NCI-H2081 (cell line): ENCODE data around the gene LAMA5.

Experiments
- DNase-seq, 2 experiments: peaks; one replicate each; lab custom pipeline; 2025; lab: John Stamatoyannopoulos, UW

Gene LAMA5

DNA sequence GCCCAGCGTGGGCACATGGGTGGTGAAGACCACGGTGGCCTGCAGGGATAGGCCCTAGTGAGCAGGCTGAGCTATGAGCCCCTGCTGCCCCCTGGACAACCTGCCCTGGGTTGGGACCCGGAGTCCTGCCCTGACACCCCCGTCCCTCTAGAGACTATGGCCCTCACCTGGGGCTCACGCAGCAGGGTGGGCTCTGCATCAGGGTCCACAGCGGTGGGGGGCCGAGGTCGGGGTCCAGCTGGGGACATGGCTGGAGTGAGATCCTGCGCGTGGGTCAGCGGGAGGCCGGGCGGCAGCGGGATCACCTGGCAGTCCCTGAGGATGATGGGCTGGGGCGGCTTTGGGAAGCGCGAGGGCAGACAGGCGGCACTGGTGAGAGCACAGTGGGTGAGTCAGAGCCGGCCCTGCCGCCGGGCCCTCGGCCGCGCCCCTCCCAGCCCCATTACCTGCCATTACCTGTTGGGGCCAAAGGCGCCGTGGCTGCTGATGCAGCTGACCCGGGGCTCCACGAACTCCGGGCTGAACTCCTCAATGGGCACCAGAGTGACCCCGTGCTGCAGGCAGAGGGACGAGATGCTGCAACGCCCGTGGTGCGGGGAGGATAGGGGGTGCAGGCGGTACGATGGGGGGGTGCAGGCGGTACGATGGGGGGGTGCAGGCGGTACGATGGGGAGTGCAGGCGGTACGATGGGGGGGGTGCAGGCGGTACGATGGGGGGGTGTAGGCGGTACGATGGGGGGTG lies 36.4 kb downstream of the LAMA5 start:
- no peak for DNase-seq

- no peak for DNase-seq
Observed at GRCh38 chr20:62329389-62330377, 37.4 kb downstream of the LAMA5 start.

GRCh38 chr20:62328684-62329388 lies 38.3 kb downstream of the LAMA5 start:
- no peak for DNase-seq

- DNase-seq = no peak
Observed at GRCh38 chr20:62327726-62328495, 39.2 kb downstream of the LAMA5 start.

GRCh38 chr20:62326959-62327725 lies 40.0 kb downstream of the LAMA5 start:
- no peak for DNase-seq

DNA sequence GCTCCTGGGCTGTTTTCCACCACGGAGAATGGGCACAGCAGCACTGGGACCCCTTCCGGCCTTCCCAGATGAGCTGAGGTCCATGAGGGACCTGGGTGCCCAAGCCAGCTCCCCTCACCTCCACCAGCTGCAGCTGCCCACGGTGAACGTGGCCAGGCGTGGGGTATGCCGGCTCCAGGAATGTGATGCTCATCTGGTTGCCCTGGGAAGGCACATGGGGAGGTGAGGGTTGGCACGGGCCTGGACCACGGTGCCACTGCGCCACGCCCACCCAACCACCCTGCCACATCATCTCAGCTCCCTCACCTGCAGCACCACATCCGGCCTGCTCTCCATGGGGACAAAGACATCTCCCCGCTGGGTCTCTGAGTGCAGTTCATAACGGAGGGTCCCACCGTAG lies 40.6 kb downstream of the LAMA5 start:
- no peak for DNase-seq

DNA sequence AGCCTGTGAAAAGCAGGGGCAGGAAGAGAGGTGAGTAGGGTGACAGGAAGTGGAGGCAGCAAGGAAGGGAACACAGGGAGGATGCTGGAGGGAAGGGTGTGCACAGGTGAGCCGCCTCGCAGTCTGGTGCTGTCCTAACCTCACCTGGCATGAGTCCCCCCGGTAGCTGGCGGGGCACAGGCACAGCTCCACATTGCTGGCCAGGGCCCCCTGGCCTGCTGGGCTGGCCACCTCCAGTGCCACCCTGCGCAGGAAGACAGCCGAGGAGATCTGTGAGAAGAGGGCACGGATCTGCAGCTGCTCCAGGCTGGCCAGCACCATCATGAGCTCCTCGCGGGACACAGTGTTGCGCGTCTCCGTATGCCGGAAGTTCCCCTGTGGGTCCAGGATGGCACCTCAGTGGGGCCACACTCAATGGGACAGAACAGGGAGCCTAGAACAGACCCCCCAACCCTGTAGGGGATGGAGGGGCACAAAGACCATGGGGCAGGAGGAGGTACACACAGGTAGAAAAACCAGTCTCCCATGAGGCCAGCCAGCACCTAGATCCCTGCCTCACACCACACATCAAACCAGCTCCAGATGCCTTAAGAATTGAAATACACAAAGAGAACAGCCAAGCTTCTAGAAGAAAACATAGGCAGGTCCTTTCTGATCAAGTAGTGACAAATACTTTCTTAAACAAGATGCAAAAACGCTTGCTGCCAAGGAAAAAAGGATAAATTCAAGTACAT lies 41.8 kb downstream of the LAMA5 start:
- no peak for DNase-seq

GRCh38 chr20:62323980-62324906 lies 42.9 kb downstream of the LAMA5 start:
- no peak for DNase-seq

GRCh38 chr20:62323146-62323979 lies 43.7 kb downstream of the LAMA5 start:
- no peak for DNase-seq

DNA sequence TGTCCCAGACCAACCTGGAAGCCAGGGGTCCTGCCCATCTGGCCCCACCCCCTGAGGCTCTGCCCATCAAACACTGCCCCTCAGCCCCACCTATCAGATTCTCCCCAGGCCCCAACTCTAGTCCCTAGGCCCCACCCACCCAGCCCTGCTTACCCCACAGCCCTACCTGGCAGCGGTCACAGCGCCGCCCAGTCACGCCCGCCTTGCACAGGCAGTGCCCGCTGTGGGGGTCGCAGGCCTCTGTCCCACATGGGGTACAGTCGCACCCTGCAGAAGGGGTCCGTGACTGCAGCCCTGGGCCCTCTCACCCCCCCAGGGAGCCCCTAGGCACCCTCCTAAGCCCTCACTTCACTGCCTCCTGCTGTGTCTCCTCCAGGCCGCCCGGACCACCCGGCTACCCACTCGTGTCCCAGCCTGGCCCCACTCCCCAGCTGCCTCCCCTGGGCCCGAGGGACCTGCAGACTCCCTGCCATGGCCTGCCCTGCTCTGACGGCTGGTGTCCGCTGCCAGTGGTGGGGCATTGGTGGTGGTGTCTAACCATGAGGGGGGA lies 44.5 kb downstream of the LAMA5 start:
- no peak for DNase-seq

- no peak for DNase-seq
Observed at GRCh38 chr20:62321975-62322374, 45.1 kb downstream of the LAMA5 start.

DNA sequence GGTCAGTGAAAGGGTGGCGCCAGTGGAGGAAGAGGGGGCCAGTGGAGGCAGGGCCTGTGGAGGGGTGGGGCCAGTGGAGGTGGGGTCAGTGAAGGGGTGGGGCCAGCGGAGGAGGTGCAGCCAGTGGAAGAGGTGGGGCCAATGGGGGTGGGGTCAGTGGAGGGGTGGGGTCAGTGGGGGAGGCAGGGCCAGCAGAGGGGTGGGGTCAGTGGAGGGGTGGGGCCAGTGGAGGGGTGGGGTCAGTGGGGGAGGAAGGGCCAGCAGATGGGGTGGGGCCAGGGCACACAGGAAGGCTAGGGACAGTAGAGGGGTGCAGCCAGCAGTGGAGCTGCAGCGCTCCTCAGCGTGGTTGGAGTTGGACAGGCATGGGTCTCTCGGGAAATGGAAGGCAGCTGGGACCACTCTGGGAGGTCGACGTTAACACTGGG lies 45.6 kb downstream of the LAMA5 start:
- no peak for DNase-seq

DNA sequence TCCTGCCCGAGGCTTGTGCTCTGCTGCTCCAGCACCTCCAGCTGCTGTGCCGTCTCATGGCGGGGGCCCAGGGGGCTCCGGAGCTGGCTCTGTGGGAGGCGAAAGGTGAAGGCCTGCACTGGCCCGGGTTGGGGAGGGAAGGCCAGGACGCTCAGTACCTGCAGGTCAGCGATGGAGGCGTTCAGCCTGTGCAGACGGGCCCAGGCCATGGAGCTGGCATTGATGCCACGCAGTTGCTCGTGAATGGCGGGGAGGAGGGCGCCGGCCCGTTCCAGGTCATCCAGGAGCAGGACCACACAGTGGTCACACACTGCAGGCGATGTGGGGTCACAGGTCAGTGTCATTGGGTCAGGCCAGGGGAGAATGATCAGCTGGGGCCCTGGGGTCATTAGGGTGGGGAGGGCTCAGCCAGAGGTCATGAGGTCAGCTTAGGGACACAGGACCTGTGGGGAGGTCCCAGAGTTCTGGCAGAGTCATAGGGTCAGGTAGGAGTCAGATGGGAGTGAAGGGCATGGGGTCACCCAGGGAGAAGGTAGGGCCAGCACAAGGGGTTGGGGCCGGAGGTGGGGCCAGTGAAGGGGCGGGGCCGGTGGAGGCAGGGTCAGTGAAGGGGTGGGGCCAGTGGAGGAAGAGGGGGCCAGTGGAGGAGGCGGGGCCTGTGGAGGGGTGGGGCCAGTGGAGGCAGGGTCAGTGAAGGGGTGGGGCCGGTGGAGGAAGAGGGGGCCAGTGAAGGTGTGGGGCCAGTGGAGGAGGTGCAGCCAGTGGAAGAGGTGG lies 46.3 kb downstream of the LAMA5 start:
- DNase-seq = no peak

DNA sequence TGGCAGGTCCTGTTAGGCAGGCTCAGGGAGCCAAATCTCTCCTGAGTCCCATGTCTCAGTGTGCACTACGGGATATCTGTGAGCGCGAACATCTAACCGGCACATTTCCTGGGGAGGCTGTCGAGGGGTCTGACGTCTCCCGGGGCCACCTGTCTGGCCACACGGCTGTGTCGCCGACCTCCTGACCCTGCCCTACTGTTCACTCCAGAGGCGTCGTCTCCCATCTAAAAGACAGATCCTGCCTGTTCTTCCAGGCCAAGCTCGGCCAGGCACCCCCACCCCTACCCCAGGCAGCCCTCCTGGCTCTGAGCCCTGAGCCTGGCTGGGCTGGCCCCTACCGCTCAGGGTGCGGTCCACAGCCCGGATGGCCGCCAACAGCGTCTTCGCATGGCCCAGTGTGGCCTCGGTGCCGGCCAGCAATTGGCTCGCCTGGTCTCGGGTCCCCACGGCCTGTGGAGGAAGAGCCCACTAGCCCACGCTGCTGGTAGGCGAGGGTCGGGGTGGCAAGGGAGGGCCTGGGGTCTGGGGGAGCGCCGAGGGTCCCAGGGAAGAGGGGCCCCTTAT lies 47.7 kb downstream of the LAMA5 start:
- DNase-seq = no peak

- DNase-seq = no peak
Observed at GRCh38 chr20:62318400-62319345, 48.4 kb downstream of the LAMA5 start.
